ENCODE results near the gene LEMD1.

DNA sequence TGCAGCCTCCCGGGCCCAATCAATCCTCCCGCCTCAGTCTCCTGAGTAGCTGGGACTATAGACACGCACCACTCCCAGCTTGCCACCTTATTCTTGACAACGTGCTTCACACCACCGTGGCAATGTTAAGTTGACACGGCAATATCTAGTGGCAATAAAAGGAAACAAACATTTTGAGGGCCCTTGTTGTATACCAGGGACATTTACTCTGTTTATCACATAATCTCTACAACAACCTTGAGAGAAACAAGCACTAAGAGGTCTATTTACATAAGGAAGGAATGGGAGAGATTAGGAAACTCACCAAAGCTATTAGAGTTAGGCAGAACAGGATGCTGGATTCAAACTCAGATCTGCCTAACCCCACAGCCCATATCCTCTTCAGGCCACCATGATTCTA is 68.2 kb downstream of the LEMD1 start:
- TF ChIP-seq CTCF (IDR thresholded peaks at IDR 0.05; ENCODE audit: poor library complexity, severe bottlenecking) (no peak), REST (IDR thresholded peaks at IDR 0.05; ENCODE audit: borderline replicate concordance) (no peak), EZH2 (IDR thresholded peaks at IDR 0.05; ENCODE audit: borderline replicate concordance, insufficient read depth, low read length, poor library complexity, severe bottlenecking) (no peak), EP300 (conservative IDR thresholded peaks at IDR 0.05; ENCODE audit: poor library complexity, severe bottlenecking) (no peak), SMC3 (conservative IDR thresholded peaks at IDR 0.05; ENCODE audit: poor library complexity) (no peak), POLR2AphosphoS5 (IDR thresholded peaks at IDR 0.05) (no peak)
